ENCODE data around the gene SLC25A44. TPM values are rescaled to one million over a fixed set of nuclear protein-coding genes. Genes with fewer than 3 reads are reported as not detected.

The SLC25A44 gene
- total RNA-seq, 1 donor from 2014 or later = 13.5 TPM

GRCh38 chr1:156152628-156153027, 41.3 kb upstream of the SLC25A44 start:
- peaks cover 0 to 3% of the 10 kb centered on the region in 2 donors for H3K4me1 ChIP-seq
- no peaks in the 10 kb centered on the region for H3K36me3 ChIP-seq
- no peak for DNase-seq (ENCODE audit: low spot score in 2 of 2)
- H3K27me3 ChIP-seq = no peaks in the 10 kb centered on the region
- no peak overlapping the region for H3K27ac ChIP-seq
- no peak overlapping the region for H3K4me3 ChIP-seq
- H3K9me3 ChIP-seq = no peaks in the 10 kb centered on the region
- TF ChIP-seq CTCF (IDR thresholded peaks at IDR 0.05) = no peak
- intact Hi-C loops (cut with DNase I) = no loop called here

- TF ChIP-seq CTCF (IDR thresholded peaks at IDR 0.05) = no peak
- no peaks in the 10 kb centered on the region for H3K27me3 ChIP-seq
- intact Hi-C loops (cut with DNase I) = no loop called here
- no peaks in the 10 kb centered on the region for H3K36me3 ChIP-seq
- no peaks in the 10 kb centered on the region for H3K9me3 ChIP-seq
- H3K4me1 ChIP-seq = peaks cover 0 to 3% of the 10 kb centered on the region in 2 donors
- no peak for DNase-seq (ENCODE audit: low spot score in 2 of 2)
- no peak within 1 kb of the TSS for H3K27ac ChIP-seq
- no peak within 1 kb of the TSS for H3K4me3 ChIP-seq
Observed at GRCh38 chr1:156153362-156153761, 40.5 kb upstream of the SLC25A44 start, which contains the start of gene SEMA4A. Gene SEMA4A, plus strand, starts transcription at chr1:156153585. Its CDS starts 994 bp downstream, at chr1:156154579.

DNA sequence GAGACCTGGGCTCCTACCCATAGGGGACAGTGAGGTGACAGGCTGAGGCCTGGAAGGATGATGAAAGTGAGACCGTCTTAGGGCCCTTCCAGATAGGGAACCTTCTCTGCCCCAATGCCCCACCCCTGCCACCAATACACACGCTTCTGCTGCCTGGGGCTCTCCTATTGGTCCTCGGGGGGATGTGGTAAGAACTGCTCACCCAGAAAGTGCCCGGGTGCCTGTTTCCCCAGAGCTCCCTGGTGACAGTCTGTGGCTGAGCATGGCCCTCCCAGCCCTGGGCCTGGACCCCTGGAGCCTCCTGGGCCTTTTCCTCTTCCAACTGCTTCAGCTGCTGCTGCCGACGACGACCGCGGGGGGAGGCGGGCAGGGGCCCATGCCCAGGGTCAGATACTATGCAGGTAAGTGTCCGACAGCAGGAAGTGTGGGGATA, 39.6 kb upstream of the SLC25A44 start:
- TF ChIP-seq CTCF (IDR thresholded peaks at IDR 0.05) = no peak
- Histone ChIP-seq H3K36me3 (no peaks in the 10 kb centered on the region), H3K9me3 (no peaks in the 10 kb centered on the region), H3K4me1 (peaks cover 0 to 3% of the 10 kb centered on the region in 2 donors), H3K27me3 (no peaks in the 10 kb centered on the region), H3K4me3 (no peak overlapping the region), H3K27ac (no peak overlapping the region)
- no peak for DNase-seq (ENCODE audit: low spot score in 2 of 2)
- intact Hi-C loops (cut with DNase I) = no loop called here

- no peaks in the 10 kb centered on the region for H3K36me3 ChIP-seq
- H3K27ac ChIP-seq = no peak overlapping the region
- H3K4me3 ChIP-seq = no peak overlapping the region
- H3K27me3 ChIP-seq = no peaks in the 10 kb centered on the region
- no peaks in the 10 kb centered on the region for H3K9me3 ChIP-seq
- intact Hi-C loops (cut with DNase I) = no loop called here
- no peak for TF ChIP-seq CTCF (IDR thresholded peaks at IDR 0.05)
- H3K4me1 ChIP-seq = peaks cover 0 to 6% of the 10 kb centered on the region in 2 donors
- DNase-seq (ENCODE audit: low spot score in 2 of 2) = no peak
Observed at GRCh38 chr1:156155756-156156510, 38.0 kb upstream of the SLC25A44 start.

DNA sequence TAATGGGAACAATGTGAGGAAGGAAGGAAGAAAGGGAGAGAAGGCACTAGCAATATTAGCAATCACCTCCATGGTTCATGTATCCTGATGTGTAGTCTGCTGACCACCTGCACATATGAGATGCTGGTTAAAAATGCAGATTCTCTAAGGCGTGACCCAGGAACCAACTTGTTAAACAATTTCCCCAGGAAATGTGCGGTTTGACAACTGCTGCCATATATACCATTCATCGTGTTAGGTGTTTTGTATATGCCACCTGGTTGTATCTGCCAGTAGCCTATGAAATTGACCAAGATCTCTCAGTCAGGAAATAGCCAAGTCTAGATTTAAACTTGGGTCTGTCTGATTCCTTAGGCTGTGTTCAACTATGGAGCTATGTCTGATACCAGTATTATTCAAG, 36.4 kb upstream of the SLC25A44 start:
- Histone ChIP-seq H3K36me3 (no peaks in the 10 kb centered on the region), H3K27me3 (no peaks in the 10 kb centered on the region), H3K27ac (no peak overlapping the region), H3K9me3 (no peaks in the 10 kb centered on the region), H3K4me3 (no peak overlapping the region), H3K4me1 (peaks cover 0 to 7% of the 10 kb centered on the region in 2 donors)
- TF ChIP-seq CTCF (IDR thresholded peaks at IDR 0.05) = no peak
- intact Hi-C loops (cut with DNase I) = no loop called here
- DNase-seq (ENCODE audit: low spot score in 2 of 2) = no peak
